ENCODE measurements around the gene ADD2.
"Not testable (repeated sequence)": the region's sequence is repeated elsewhere in the genome, so short reads cannot be mapped to it uniquely, and the experiment has no call there.

ADD2 gene

GRCh38 chr2:70671092-70671675 lies 96.8 kb downstream of the ADD2 start:
- DNase-seq (ENCODE audit: low read depth), result no peak

GRCh38 chr2:70670626-70671025 lies 97.4 kb downstream of the ADD2 start:
- no peak for DNase-seq (ENCODE audit: low read depth)

GRCh38 chr2:70670202-70670601 lies 97.8 kb downstream of the ADD2 start:
- DNase-seq (ENCODE audit: low read depth), result no peak

- DNase-seq (ENCODE audit: low read depth), result no peak
These were observed 99.1 kb downstream of the ADD2 start for GRCh38 chr2:70668911-70669310.

GRCh38 chr2:70668432-70668831 lies 99.6 kb downstream of the ADD2 start:
- DNase-seq (ENCODE audit: low read depth), result no peak

- no peak for DNase-seq (ENCODE audit: low read depth)
These were observed 103.5 kb downstream of the ADD2 start for GRCh38 chr2:70664525-70664924.

GRCh38 chr2:70663411-70663810 lies 104.6 kb downstream of the ADD2 start:
- no peak for DNase-seq (ENCODE audit: low read depth)

GRCh38 chr2:70659551-70659950 lies 108.4 kb downstream of the ADD2 start:
- no peak for DNase-seq (ENCODE audit: low read depth)

GRCh38 chr2:70658476-70658875 lies 109.5 kb downstream of the ADD2 start:
- DNase-seq (ENCODE audit: low read depth), result no peak

GRCh38 chr2:70657246-70657645 lies 110.8 kb downstream of the ADD2 start:
- DNase-seq (ENCODE audit: low read depth), result no peak

GRCh38 chr2:70656421-70657010 lies 111.5 kb downstream of the ADD2 start:
- no peak for DNase-seq (ENCODE audit: low read depth)

GRCh38 chr2:70655786-70656185 lies 112.2 kb downstream of the ADD2 start:
- no peak for DNase-seq (ENCODE audit: low read depth)

GRCh38 chr2:70655211-70655610 lies 112.8 kb downstream of the ADD2 start:
- not testable (repeated sequence) for DNase-seq (ENCODE audit: low read depth)

GRCh38 chr2:70651727-70652126 lies 116.3 kb downstream of the ADD2 start:
- no peak for DNase-seq (ENCODE audit: low read depth)

GRCh38 chr2:70651014-70651413 lies 117.0 kb downstream of the ADD2 start:
- DNase-seq (ENCODE audit: low read depth), result no peak

GRCh38 chr2:70648961-70649360 lies 119.0 kb downstream of the ADD2 start:
- DNase-seq (ENCODE audit: low read depth), result no peak

GRCh38 chr2:70647873-70648481 lies 120.0 kb downstream of the ADD2 start:
- peak; percentile 57 for DNase-seq (ENCODE audit: low read depth)

GRCh38 chr2:70646420-70646818 lies 121.6 kb downstream of the ADD2 start:
- no peak for DNase-seq (ENCODE audit: low read depth)

- no peak for DNase-seq (ENCODE audit: low read depth)
These were observed 122.1 kb downstream of the ADD2 start for GRCh38 chr2:70645733-70646419.

GRCh38 chr2:70643715-70644114 lies 124.3 kb downstream of the ADD2 start:
- DNase-seq (ENCODE audit: low read depth), result no peak

GRCh38 chr2:70641263-70641784 lies 126.7 kb downstream of the ADD2 start:
- no peak for DNase-seq (ENCODE audit: low read depth)

- DNase-seq (ENCODE audit: low read depth), result no peak
These were observed 128.1 kb downstream of the ADD2 start for GRCh38 chr2:70639841-70640436.

- DNase-seq (ENCODE audit: low read depth), result no peak
These were observed 129.4 kb downstream of the ADD2 start for GRCh38 chr2:70638561-70638960.

All from stimulated activated CD8-positive, alpha-beta memory T cell treated with anti-CD3 and anti-CD28 coated beads, Interleukin-15, amount 100 ng/mL, for 1 hour (primary cell).